ENCODE results near the gene NPR3.

Gene NPR3

DNA sequence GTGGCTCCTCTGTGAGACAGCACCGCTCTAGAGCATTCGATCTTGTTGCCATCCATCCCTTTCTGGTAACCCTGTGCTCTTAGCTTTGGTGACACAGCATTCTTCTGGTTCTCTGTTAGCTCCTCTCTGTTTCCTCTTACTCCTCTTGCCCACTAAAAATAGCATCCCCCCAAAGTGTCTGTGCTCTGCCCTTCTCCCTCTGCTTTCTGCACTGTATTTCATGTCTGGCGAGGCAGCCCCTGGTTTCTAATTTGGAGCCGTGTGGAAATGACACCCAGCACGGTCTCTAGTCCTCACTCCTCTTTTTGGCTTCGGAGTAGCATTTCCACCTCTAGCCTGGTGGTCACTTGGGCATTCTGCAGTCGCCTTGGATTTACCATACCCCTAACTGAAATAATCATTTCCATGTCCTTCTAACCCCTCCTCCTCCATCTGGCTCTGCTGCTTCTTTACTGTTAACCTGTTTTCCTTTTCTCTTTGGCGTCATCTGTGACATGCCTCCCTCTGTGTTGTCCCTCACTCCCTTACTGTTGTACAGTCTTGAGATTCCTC, 23.8 kb downstream of the NPR3 start:
- Histone ChIP-seq H3K79me2 (no peaks in the 10 kb centered on the region), H3K27ac (no peak overlapping the region), H3K4me1 (no peaks in the 10 kb centered on the region), H3K4me2 (ENCODE audit: low read length) (no peak overlapping the region), H2AFZ (no peak overlapping the region), H3K27me3 (ENCODE audit: control insufficient read depth, insufficient read depth, low read length) (no peaks in the 10 kb centered on the region), H3K9me3 (ENCODE audit: control insufficient read depth, low read length) (no peaks in the 10 kb centered on the region), H3K4me3 (ENCODE audit: low read depth, low read length) (no peak overlapping the region), H3K9ac (no peak overlapping the region), H3K36me3 (ENCODE audit: control insufficient read depth, insufficient read depth, low read length) (no peaks in the 10 kb centered on the region)
- TF ChIP-seq, protein P1, sequence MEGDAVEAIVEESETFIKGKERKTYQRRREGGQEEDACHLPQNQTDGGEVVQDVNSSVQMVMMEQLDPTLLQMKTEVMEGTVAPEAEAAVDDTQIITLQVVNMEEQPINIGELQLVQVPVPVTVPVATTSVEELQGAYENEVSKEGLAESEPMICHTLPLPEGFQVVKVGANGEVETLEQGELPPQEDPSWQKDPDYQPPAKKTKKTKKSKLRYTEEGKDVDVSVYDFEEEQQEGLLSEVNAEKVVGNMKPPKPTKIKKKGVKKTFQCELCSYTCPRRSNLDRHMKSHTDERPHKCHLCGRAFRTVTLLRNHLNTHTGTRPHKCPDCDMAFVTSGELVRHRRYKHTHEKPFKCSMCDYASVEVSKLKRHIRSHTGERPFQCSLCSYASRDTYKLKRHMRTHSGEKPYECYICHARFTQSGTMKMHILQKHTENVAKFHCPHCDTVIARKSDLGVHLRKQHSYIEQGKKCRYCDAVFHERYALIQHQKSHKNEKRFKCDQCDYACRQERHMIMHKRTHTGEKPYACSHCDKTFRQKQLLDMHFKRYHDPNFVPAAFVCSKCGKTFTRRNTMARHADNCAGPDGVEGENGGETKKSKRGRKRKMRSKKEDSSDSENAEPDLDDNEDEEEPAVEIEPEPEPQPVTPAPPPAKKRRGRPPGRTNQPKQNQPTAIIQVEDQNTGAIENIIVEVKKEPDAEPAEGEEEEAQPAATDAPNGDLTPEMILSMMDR (IDR thresholded peaks at IDR 0.05): no peak

GRCh38 chr5:32735512-32735911, 24.4 kb downstream of the NPR3 start:
- no peak overlapping the region for H3K9ac ChIP-seq
- H2AFZ ChIP-seq: no peak overlapping the region
- no peak overlapping the region for H3K27ac ChIP-seq
- H3K4me3 ChIP-seq (ENCODE audit: low read depth, low read length): no peak overlapping the region
- no peaks in the 10 kb centered on the region for H3K79me2 ChIP-seq
- no peaks in the 10 kb centered on the region for H3K9me3 ChIP-seq (ENCODE audit: control insufficient read depth, low read length)
- H3K27me3 ChIP-seq (ENCODE audit: control insufficient read depth, insufficient read depth, low read length): no peaks in the 10 kb centered on the region
- no peak overlapping the region for H3K4me2 ChIP-seq (ENCODE audit: low read length)
- H3K36me3 ChIP-seq (ENCODE audit: control insufficient read depth, insufficient read depth, low read length): no peaks in the 10 kb centered on the region
- TF ChIP-seq, protein P1 (IDR thresholded peaks at IDR 0.05): no peak
- no peaks in the 10 kb centered on the region for H3K4me1 ChIP-seq

DNA sequence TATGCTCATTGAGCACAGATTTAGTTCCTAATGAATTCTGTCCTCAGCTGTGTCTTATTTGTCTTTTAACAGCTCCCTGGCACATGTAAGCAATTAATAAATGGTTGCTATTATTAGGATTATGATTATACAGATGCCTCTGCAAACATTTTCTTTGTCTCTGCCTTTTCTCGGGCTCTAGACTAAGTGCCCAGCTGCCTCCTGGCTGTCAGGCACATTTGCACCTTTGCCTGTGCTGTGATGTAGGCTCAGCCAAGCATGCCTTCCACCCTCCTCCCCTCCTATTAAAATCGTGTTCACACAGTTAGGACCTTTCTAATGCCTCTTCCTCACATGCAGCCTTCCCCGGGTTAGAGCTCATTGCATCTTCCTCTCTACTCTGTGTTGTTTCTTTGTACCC, 25.7 kb downstream of the NPR3 start:
- H3K4me2 ChIP-seq (ENCODE audit: low read length): no peak overlapping the region
- H3K27ac ChIP-seq: no peak overlapping the region
- H3K79me2 ChIP-seq: no peaks in the 10 kb centered on the region
- H3K4me1 ChIP-seq: no peaks in the 10 kb centered on the region
- H3K9me3 ChIP-seq (ENCODE audit: control insufficient read depth, low read length): no peaks in the 10 kb centered on the region
- TF ChIP-seq, protein P1 (IDR thresholded peaks at IDR 0.05): no peak
- H3K27me3 ChIP-seq (ENCODE audit: control insufficient read depth, insufficient read depth, low read length): no peaks in the 10 kb centered on the region
- no peak overlapping the region for H3K4me3 ChIP-seq (ENCODE audit: low read depth, low read length)
- H3K36me3 ChIP-seq (ENCODE audit: control insufficient read depth, insufficient read depth, low read length): no peaks in the 10 kb centered on the region
- no peak overlapping the region for H2AFZ ChIP-seq
- H3K9ac ChIP-seq: no peak overlapping the region

DNA sequence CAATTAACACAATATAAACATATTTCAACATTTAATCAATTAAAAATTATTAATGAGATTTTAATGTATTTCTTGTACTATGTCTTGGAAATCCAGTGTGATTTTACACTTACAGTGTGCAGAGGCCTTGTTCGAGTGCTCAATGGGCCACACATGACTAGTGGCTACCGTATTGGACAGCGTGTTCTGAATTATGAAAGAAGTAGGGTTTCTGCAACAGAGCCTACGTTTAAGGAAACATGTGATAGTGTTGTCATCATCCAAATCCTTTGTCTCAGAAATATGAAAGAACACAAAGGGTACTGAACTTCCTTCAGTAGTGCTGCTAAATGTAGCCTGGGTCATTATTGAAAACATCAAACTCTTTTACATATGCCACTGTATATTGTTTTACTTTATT, 29.5 kb downstream of the NPR3 start:
- Histone ChIP-seq H3K9ac (no peak overlapping the region), H3K27ac (no peak overlapping the region), H3K79me2 (no peaks in the 10 kb centered on the region), H3K4me1 (no peaks in the 10 kb centered on the region), H3K9me3 (ENCODE audit: control insufficient read depth, low read length) (no peaks in the 10 kb centered on the region), H3K4me2 (ENCODE audit: low read length) (no peak overlapping the region), H2AFZ (no peak overlapping the region), H3K4me3 (ENCODE audit: low read depth, low read length) (no peak overlapping the region), H3K36me3 (ENCODE audit: control insufficient read depth, insufficient read depth, low read length) (no peaks in the 10 kb centered on the region), H3K27me3 (ENCODE audit: control insufficient read depth, insufficient read depth, low read length) (no peaks in the 10 kb centered on the region)
- TF ChIP-seq, protein P1 (IDR thresholded peaks at IDR 0.05): no peak

GRCh38 chr5:32745317-32745716, 34.2 kb downstream of the NPR3 start:
- TF ChIP-seq, protein P1 (IDR thresholded peaks at IDR 0.05): no peak
- no peak overlapping the region for H3K4me3 ChIP-seq (ENCODE audit: low read depth, low read length)
- no peak overlapping the region for H2AFZ ChIP-seq
- no peaks in the 10 kb centered on the region for H3K79me2 ChIP-seq
- no peak overlapping the region for H3K9ac ChIP-seq
- no peaks in the 10 kb centered on the region for H3K9me3 ChIP-seq (ENCODE audit: control insufficient read depth, low read length)
- no peak overlapping the region for H3K4me2 ChIP-seq (ENCODE audit: low read length)
- H3K27me3 ChIP-seq (ENCODE audit: control insufficient read depth, insufficient read depth, low read length): no peaks in the 10 kb centered on the region
- no peaks in the 10 kb centered on the region for H3K4me1 ChIP-seq
- H3K36me3 ChIP-seq (ENCODE audit: control insufficient read depth, insufficient read depth, low read length): no peaks in the 10 kb centered on the region
- no peak overlapping the region for H3K27ac ChIP-seq
